ENCODE data around the gene CYLD.

DNA sequence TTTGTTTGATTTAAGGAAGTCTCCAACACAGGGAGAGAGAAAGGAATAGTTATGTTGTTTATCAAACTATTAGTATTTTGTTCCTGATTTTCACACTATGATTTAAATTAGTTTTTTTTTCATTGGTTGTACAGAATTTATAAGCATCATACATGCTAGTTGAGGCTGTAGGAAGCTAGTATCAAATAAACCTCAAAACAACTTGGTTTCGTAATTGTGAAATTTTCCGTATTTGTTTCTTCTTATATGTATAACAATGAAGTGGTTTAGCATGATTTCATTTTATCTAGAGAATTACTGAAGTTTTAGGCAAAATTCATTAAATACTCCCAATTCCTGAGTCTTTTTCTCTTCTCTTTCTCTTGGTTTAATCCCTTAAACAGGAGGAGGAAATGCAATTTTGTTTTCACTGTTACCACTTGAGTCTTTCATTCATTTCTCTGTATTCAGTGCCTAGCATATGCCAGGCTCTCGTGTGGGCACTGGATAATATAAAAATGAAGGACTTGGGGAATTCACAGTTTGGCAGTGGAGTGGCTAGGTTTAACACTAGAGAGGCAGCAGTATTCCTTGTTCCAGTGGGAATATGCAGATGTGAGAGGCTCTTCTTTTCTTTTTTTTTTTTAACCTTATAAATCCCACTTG, 1.8 kb downstream of the CYLD start:
- TF ChIP-seq, protein P1, sequence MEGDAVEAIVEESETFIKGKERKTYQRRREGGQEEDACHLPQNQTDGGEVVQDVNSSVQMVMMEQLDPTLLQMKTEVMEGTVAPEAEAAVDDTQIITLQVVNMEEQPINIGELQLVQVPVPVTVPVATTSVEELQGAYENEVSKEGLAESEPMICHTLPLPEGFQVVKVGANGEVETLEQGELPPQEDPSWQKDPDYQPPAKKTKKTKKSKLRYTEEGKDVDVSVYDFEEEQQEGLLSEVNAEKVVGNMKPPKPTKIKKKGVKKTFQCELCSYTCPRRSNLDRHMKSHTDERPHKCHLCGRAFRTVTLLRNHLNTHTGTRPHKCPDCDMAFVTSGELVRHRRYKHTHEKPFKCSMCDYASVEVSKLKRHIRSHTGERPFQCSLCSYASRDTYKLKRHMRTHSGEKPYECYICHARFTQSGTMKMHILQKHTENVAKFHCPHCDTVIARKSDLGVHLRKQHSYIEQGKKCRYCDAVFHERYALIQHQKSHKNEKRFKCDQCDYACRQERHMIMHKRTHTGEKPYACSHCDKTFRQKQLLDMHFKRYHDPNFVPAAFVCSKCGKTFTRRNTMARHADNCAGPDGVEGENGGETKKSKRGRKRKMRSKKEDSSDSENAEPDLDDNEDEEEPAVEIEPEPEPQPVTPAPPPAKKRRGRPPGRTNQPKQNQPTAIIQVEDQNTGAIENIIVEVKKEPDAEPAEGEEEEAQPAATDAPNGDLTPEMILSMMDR (IDR thresholded peaks at IDR 0.05), result no peak
- no peak for TF ChIP-seq POLR2A (IDR thresholded peaks at IDR 0.05)
